WTC11 (cell line): Measurements from ENCODE around the gene CACTIN. TPM values are rescaled to one million over a fixed set of nuclear protein-coding genes. Genes with fewer than 3 reads are reported as not detected.
A peak's percentile ranks its signal among the peaks of the same experiment; 100 is the strongest.

Experiments used
- ATAC-seq: fragments of 200-7000 bp; cut with Tn5 transposase; 2 replicates; pipeline ENCODE4 v1.10.0; 2021; ENCODE audit warnings: mild to moderate bottlenecking, moderate library complexity
- CTCF ChIA-PET: fragments of 300-600 bp; sonication (Branson Sonifier 250); formaldehyde crosslinking; loops from one replicate; lab custom pipeline; 2021; ENCODE audit warnings: antibody characterized with exemption; lab: Charles Lee
- POLR2A ChIA-PET: fragments of 350-600 bp; sonication (Branson Sonifier 250); formaldehyde crosslinking; loops from one replicate; lab custom pipeline; 2021; ENCODE audit warnings: antibody characterized with exemption; lab: Charles Lee
- DNase-seq: peaks from one replicate; pipeline ENCODE4 v3.0.0; 2021; ENCODE audit warnings: low spot score
- H3K27ac Mint-ChIP-seq: 2 replicates; pipeline ENCODE4 v1.8.0; 2021; ENCODE audit warnings: mixed read lengths
- H3K27me3 Mint-ChIP-seq: 2 replicates; pipeline ENCODE4 v1.8.0; 2021; ENCODE audit warnings: low read depth, mild to moderate bottlenecking, moderate library complexity, mixed read lengths
- H3K36me3 Mint-ChIP-seq: 2 replicates; pipeline ENCODE4 v1.8.0; 2021; ENCODE audit warnings: mixed read lengths
- H3K4me1 Mint-ChIP-seq: 2 replicates; pipeline ENCODE4 v1.8.0; 2022; ENCODE audit warnings: mixed read lengths
- H3K4me3 Mint-ChIP-seq: 2 replicates; pipeline ENCODE4 v1.8.0; 2021; ENCODE audit warnings: mild to moderate bottlenecking, moderate library complexity, mixed read lengths
- H3K9me3 Mint-ChIP-seq: 2 replicates; pipeline ENCODE4 v1.8.0; 2021; ENCODE audit warnings: mixed read lengths
- ATF1 ChIP-seq: sonication (generic); formaldehyde crosslinking; IDR thresholded peaks from 2 replicates; pipeline ENCODE4 v1.8.1; 2023; ENCODE audit warnings: mild to moderate bottlenecking, moderate library complexity, missing genetic modification reagents
- ATF6 ChIP-seq: sonication (generic); formaldehyde crosslinking; IDR thresholded peaks from 2 replicates; pipeline ENCODE4 v1.8.1; 2023; ENCODE audit warnings: mild to moderate bottlenecking, missing genetic modification reagents
- CBFB ChIP-seq: sonication (generic); formaldehyde crosslinking; IDR thresholded peaks from 2 replicates; pipeline ENCODE4 v1.8.1; 2022; ENCODE audit warnings: mild to moderate bottlenecking, low read depth, missing genetic modification reagents
- E2F1 ChIP-seq: sonication (generic); formaldehyde crosslinking; IDR thresholded peaks from 2 replicates; pipeline ENCODE4 v1.8.0; 2022; ENCODE audit warnings: mild to moderate bottlenecking, missing genetic modification reagents
- E2F4 ChIP-seq: sonication (generic); formaldehyde crosslinking; IDR thresholded peaks from 2 replicates; pipeline ENCODE4 v1.8.1; 2022; ENCODE audit warnings: low read depth, mild to moderate bottlenecking, moderate library complexity, missing genetic modification reagents, borderline replicate concordance
- ELF4 ChIP-seq: sonication (generic); formaldehyde crosslinking; IDR thresholded peaks from 2 replicates; pipeline ENCODE4 v1.8.1; 2022; ENCODE audit warnings: low read depth, mild to moderate bottlenecking, moderate library complexity, missing genetic modification reagents
- ETV6 ChIP-seq: sonication (generic); formaldehyde crosslinking; IDR thresholded peaks from 2 replicates; pipeline ENCODE4 v1.8.1; 2022; ENCODE audit warnings: mild to moderate bottlenecking, missing genetic modification reagents
- FOXJ3 ChIP-seq: sonication (generic); formaldehyde crosslinking; IDR thresholded peaks from 2 replicates; pipeline ENCODE4 v1.9.0; 2021; ENCODE audit warnings: missing genetic modification reagents, mild to moderate bottlenecking, borderline replicate concordance
- FOXK1 ChIP-seq: sonication (generic); formaldehyde crosslinking; IDR thresholded peaks from 2 replicates; pipeline ENCODE4 v1.8.0; 2022; ENCODE audit warnings: mild to moderate bottlenecking, moderate library complexity, missing genetic modification reagents
- GABPB1 ChIP-seq: sonication (generic); formaldehyde crosslinking; IDR thresholded peaks from 2 replicates; pipeline ENCODE4 v1.8.1; 2023; ENCODE audit warnings: mild to moderate bottlenecking, missing genetic modification reagents
- JUN ChIP-seq: sonication (generic); formaldehyde crosslinking; IDR thresholded peaks from 2 replicates; pipeline ENCODE4 v1.8.0; 2023; ENCODE audit warnings: mild to moderate bottlenecking, missing genetic modification reagents
- MLX ChIP-seq: sonication (generic); formaldehyde crosslinking; IDR thresholded peaks from 2 replicates; pipeline ENCODE4 v1.8.1; 2023; ENCODE audit warnings: mild to moderate bottlenecking, missing genetic modification reagents, moderate library complexity
- NFYB ChIP-seq: sonication (generic); formaldehyde crosslinking; conservative IDR thresholded peaks from 2 replicates; pipeline ENCODE4 v1.8.0; 2022; ENCODE audit warnings: low read depth, missing genetic modification reagents
- NR1H2 ChIP-seq: sonication (generic); formaldehyde crosslinking; IDR thresholded peaks from 2 replicates; pipeline ENCODE4 v1.9.0; 2021; ENCODE audit warnings: mild to moderate bottlenecking, moderate library complexity, missing genetic modification reagents
- NR2C2 ChIP-seq: sonication (generic); formaldehyde crosslinking; IDR thresholded peaks from 2 replicates; pipeline ENCODE4 v1.8.0; 2022; ENCODE audit warnings: mild to moderate bottlenecking, missing genetic modification reagents
- PRDM15 ChIP-seq: sonication (generic); formaldehyde crosslinking; IDR thresholded peaks from 2 replicates; pipeline ENCODE4 v1.8.0; 2022; ENCODE audit warnings: missing genetic modification reagents
- SP1 ChIP-seq: sonication (generic); formaldehyde crosslinking; conservative IDR thresholded peaks from 2 replicates; pipeline ENCODE4 v1.8.1; 2022; ENCODE audit warnings: missing genetic modification reagents
- TCF7 ChIP-seq: sonication (generic); formaldehyde crosslinking; IDR thresholded peaks from 2 replicates; pipeline ENCODE4 v1.8.0; 2022; ENCODE audit warnings: mild to moderate bottlenecking, low read depth, missing genetic modification reagents, moderate library complexity
- USF2 ChIP-seq: sonication (generic); formaldehyde crosslinking; IDR thresholded peaks from 2 replicates; pipeline ENCODE4 v1.8.1; 2023; ENCODE audit warnings: mild to moderate bottlenecking, missing genetic modification reagents, moderate library complexity
- ZNF423 ChIP-seq: fragments of 250-450 bp; sonication (Bioruptor Pico); IDR thresholded peaks from 2 replicates; pipeline ENCODE4 v2.1.2; 2022; ENCODE audit warnings: mild to moderate bottlenecking, moderate library complexity
- ZNF512 ChIP-seq: sonication (generic); formaldehyde crosslinking; IDR thresholded peaks from 2 replicates; pipeline ENCODE4 v1.8.1; 2022; ENCODE audit warnings: missing genetic modification reagents, borderline replicate concordance
- total RNA-seq: library from RNA; stranded (reverse); gene quantifications from 3 replicates; pipeline ENCODE4 v1.2.3, GENCODE V29; 2021

The CACTIN gene
- total RNA-seq, 1 experiment from 2014 or later, result 42.2 TPM

- no peak for TF ChIP-seq ZNF512
- TF ChIP-seq GABPB1, result no peak
- no peak for TF ChIP-seq NFYB (CRISPR knock-in tag)
- TF ChIP-seq ZNF423 (CRISPR knock-in tag), result peak; percentile 57; the same call in 1 of the 2 replicates
Measured at GRCh38 chr19:3573162-3573857, 53.3 kb downstream of the CACTIN start (continued).

- ATAC-seq, result no peak
- POLR2A ChIA-PET, result no interaction called here
- Mint-ChIP-seq H3K27me3 (no peaks in the 10 kb centered on the region; the same call in 1 of the 2 replicates), H3K9me3 (no peaks in the 10 kb centered on the region), H3K36me3 (peaks cover 8% of the 10 kb centered on the region), H3K4me3 (peak within 1 kb of the TSS; percentile 71), H3K4me1 (peaks cover 21% of the 10 kb centered on the region), H3K27ac (no peak within 1 kb of the TSS)
- TF ChIP-seq USF2 (CRISPR knock-in tag), result no peak
- TF ChIP-seq CBFB (CRISPR knock-in tag), result no peak
- no peak for TF ChIP-seq NR1H2 (CRISPR knock-in tag)
- TF ChIP-seq NR2C2, result no peak
- no peak for TF ChIP-seq E2F1 (CRISPR knock-in tag)
- CTCF ChIA-PET, result interaction anchor here (1.5 to 1.8 kb wide), 3 partner anchors 13 to 297 kb away, joined by 6 to 7 read pairs (median 7); partner anchors contain the start of gene GIPC3
- no peak for DNase-seq
Measured at GRCh38 chr19:3572855-3573161, 53.8 kb downstream of the CACTIN start, which contains the start of gene HMG20B. HMG20B (plus strand) TSS chr19:3572944; CDS start chr19:3573310, 366 bp downstream.

- peaks cover 21% of the 10 kb centered on the region for H3K4me1 Mint-ChIP-seq
- peak overlapping the region; percentile 56 for H3K4me3 Mint-ChIP-seq
- peak; percentile 83 for ATAC-seq
- ChIA-PET POLR2A (no interaction called here), CTCF (interaction anchor here (0.5 kb wide), 1 partner anchor 54 kb away, joined by 3 read pairs; no protein-coding TSS in a partner anchor)
- no peaks in the 10 kb centered on the region; the same call in 1 of the 2 replicates for H3K27me3 Mint-ChIP-seq
- no peak overlapping the region for H3K27ac Mint-ChIP-seq
- H3K36me3 Mint-ChIP-seq, result peaks cover 8% of the 10 kb centered on the region
- H3K9me3 Mint-ChIP-seq, result no peaks in the 10 kb centered on the region
- DNase-seq, result peak; percentile 100
- TF ChIP-seq FOXK1 (no peak), ATF6 (CRISPR knock-in tag) (no peak), ATF1 (CRISPR knock-in tag) (no peak), NFYB (CRISPR knock-in tag) (peak; percentile 90), FOXJ3 (CRISPR knock-in tag) (no peak), PRDM15 (CRISPR knock-in tag) (no peak), MLX (no peak), ELF4 (CRISPR knock-in tag) (no peak), TCF7 (CRISPR knock-in tag) (no peak), JUN (CRISPR knock-in tag) (no peak), ETV6 (CRISPR knock-in tag) (0 out of 2 replicates have a peak, but pooled peaks have one; percentile 27), SP1 (CRISPR knock-in tag) (peak; percentile 95), E2F4 (CRISPR knock-in tag) (no peak)
Measured at GRCh38 chr19:3572132-3572854, 54.3 kb downstream of the CACTIN start.
